K562 (cell line): ENCODE results near the gene IRAK3. TPM values are rescaled to one million over a fixed set of nuclear protein-coding genes. Genes with fewer than 3 reads are reported as not detected.

ENCODE experiments used
- E2F6 ChIP-seq, 2 experiments: IDR thresholded peaks; 2 replicates each; pipeline ENCODE4 v1.6.1; 2011; ENCODE audit warnings: borderline replicate concordance in 1 of 2, control low read depth in 1 of 2, low read depth in 1 of 2, low read length in 1 of 2, mild to moderate bottlenecking in 1 of 2, mixed read lengths in 1 of 2, moderate library complexity in 1 of 2; ENCODE audit not compliant: insufficient read depth in 1 of 2, insufficient read length in 1 of 2, poor library complexity in 1 of 2, severe bottlenecking in 1 of 2; ENCODE audit errors: extremely low read depth in 1 of 2
- E4F1 ChIP-seq: fragments of 250-450 bp; sonication (Bioruptor Pico); IDR thresholded peaks from 2 replicates; pipeline ENCODE4 v1.5.0; 2021; ENCODE audit warnings: mild to moderate bottlenecking, borderline replicate concordance
- HNRNPH1 ChIP-seq: fragments of 200-400 bp; formaldehyde crosslinking; optimal IDR thresholded peaks from 2 replicates; pipeline ENCODE3; 2017; ENCODE audit warnings: low read depth, mild to moderate bottlenecking, low read length, moderate library complexity
- HNRNPLL ChIP-seq: fragments of 200-400 bp; formaldehyde crosslinking; IDR thresholded peaks from 2 replicates; pipeline ENCODE4 v1.6.1; 2017; ENCODE audit warnings: low read length, low read depth, mild to moderate bottlenecking; ENCODE audit not compliant: poor library complexity, severe bottlenecking
- LARP7 ChIP-seq: fragments of 450-650 bp; IDR thresholded peaks from 2 replicates; pipeline ENCODE4 v1.6.1; 2016
- NCOA4 ChIP-seq: fragments of 450-650 bp; IDR thresholded peaks from 2 replicates; pipeline ENCODE4 v1.6.1; 2018; ENCODE audit warnings: mild to moderate bottlenecking; ENCODE audit not compliant: partially characterized antibody
- NFYB ChIP-seq: IDR thresholded peaks from 2 replicates; pipeline ENCODE4 v1.6.1; 2011; ENCODE audit warnings: mild to moderate bottlenecking, moderate library complexity; ENCODE audit not compliant: insufficient read length; ENCODE audit errors: extremely low read depth
- NR2C1 ChIP-seq, 2 experiments: fragments of 450-650 bp; IDR thresholded peaks; 2 replicates each; pipeline ENCODE4 v1.6.1; 2017; ENCODE audit warnings: mild to moderate bottlenecking in 2 of 2, antibody characterized with exemption in 1 of 2, inconsistent platforms in 1 of 2, missing compliant biosample characterization in 1 of 2, missing genetic modification characterization in 1 of 2
- POLR2AphosphoS5 ChIP-seq: IDR thresholded peaks from 2 replicates; pipeline ENCODE4 v1.6.1; 2011; ENCODE audit warnings: mild to moderate bottlenecking, low read depth, low read length, moderate library complexity; ENCODE audit not compliant: control insufficient read depth, insufficient read depth
- SIX5 ChIP-seq, 2 experiments: IDR thresholded peaks; 2 replicates each; pipeline ENCODE4 v1.6.1; 2011; ENCODE audit warnings: low read length in 2 of 2, borderline replicate concordance in 1 of 2, low read depth in 1 of 2, mild to moderate bottlenecking in 1 of 2, moderate library complexity in 1 of 2; ENCODE audit not compliant: insufficient read depth in 1 of 2
- SMARCA5 ChIP-seq: fragments of 450-650 bp; IDR thresholded peaks from 2 replicates; pipeline ENCODE4 v1.6.1; 2016
- SRF ChIP-seq, 2 experiments: fragments of 250-450, 450-650 bp in 1 of 2; sonication (Bioruptor Pico) in 1 of 2; sonication (generic) in 1 of 2; formaldehyde crosslinking; IDR thresholded peaks; 2 replicates each; pipeline versions ENCODE4 v1.5.0 to v1.5.1; 2020 to 2022; ENCODE audit warnings: mild to moderate bottlenecking in 1 of 2, missing genetic modification reagents in 1 of 2
- ZHX1 ChIP-seq: fragments of 150-350 bp; conservative IDR thresholded peaks from 2 replicates; pipeline ENCODE4 v1.6.1; 2014; ENCODE audit warnings: low read length
- ZNF133 ChIP-seq: fragments of 250-450 bp; sonication (Bioruptor Pico); IDR thresholded peaks from 2 replicates; pipeline ENCODE4 v1.4.0; 2020; ENCODE audit warnings: mild to moderate bottlenecking
- polyA plus RNA-seq, 8 experiments: library from polyadenylated mRNA; depleted of rRNA in 4 of 8; stranded (reverse) in 5 of 8; unstranded in 3 of 8; fragments of >200 nt; fragmentation: Nextera tagmentation in 2 of 8; fragmentation: Illumina TruSeq in 1 of 8; extraction: Ambion mirVana in 2 of 8; extraction: Trizol in 1 of 8; gene quantifications; 2 replicates each; pipeline versions ENCODE4 v1.2.1 to v1.2.3, GENCODE V29; 2011 to 2014; ENCODE audit warnings: inconsistent platforms in 1 of 8, missing spikeins in 1 of 8
- total RNA-seq, 7 experiments: library from RNA; depleted of rRNA in 6 of 7; stranded (reverse); fragments of >200 nt in 6 of 7; fragmentation: Illumina TruSeq in 2 of 7; extraction: Trizol in 2 of 7; gene quantifications; 2 replicates each; pipeline versions ENCODE4 v1.2.1 to v1.2.3, GENCODE V29; 2011 to 2021; ENCODE audit warnings: low replicate concordance in 1 of 7

IRAK3 gene
- total and polyA plus RNA-seq, 9 of the 15 experiments (the other 6 are each of a cell fraction or from before 2014, with no cell fraction given): 0.06 to 0.09 (median 0.07) TPM; not detected in 6

GRCh38 chr12:66168410-66168809 lies 20.6 kb upstream of the IRAK3 start (continued):
- TF ChIP-seq LARP7 (no peak), SRF (CRISPR knock-in tag; IDR thresholded peaks at IDR 0.05) (no peak), SMARCA5 (no peak), HNRNPH1 (no peak), NFYB (peak; percentile 35), NR2C1 (IDR thresholded peaks at IDR 0.05) (peak; percentile 15; the same call in 1 of the 2 replicates), NR2C1 (tag; IDR thresholded peaks at IDR 0.05) (no peak), ZHX1 (no peak), SIX5 (IDR thresholded peaks at IDR 0.05; ENCODE audit: borderline replicate concordance in 1 of 2, insufficient read depth in 1 of 2, low read depth in 1 of 2, low read length in 2 of 2) (no peak), E4F1 (CRISPR knock-in tag) (no peak), NCOA4 (no peak), ZNF133 (CRISPR knock-in tag) (no peak), E2F6 (IDR thresholded peaks at IDR 0.05; ENCODE audit: borderline replicate concordance in 1 of 2, extremely low read depth in 1 of 2, insufficient read depth in 1 of 2, insufficient read length in 1 of 2, low read depth in 1 of 2, low read length in 1 of 2, poor library complexity in 1 of 2, severe bottlenecking in 1 of 2) (peak; percentile 40 to 44), HNRNPLL (peak; percentile 31), POLR2AphosphoS5 (0 out of 2 replicates have a peak, but pooled peaks have one; percentile 18)
